Measurements from ENCODE around the gene GDF10. TPM values are rescaled to one million over a fixed set of nuclear protein-coding genes. Genes with fewer than 3 reads are reported as not detected.
A peak's percentile ranks its signal among the peaks of the same experiment; 100 is the strongest.

The GDF10 gene
- total RNA-seq, 1 donor from 2014 or later = 0.52 TPM

GRCh38 chr10:47294057-47294456 lies 5.9 kb upstream of the GDF10 start:
- DNase-seq (ENCODE audit: low spot score) = no peak

GRCh38 chr10:47294501-47294900 lies 5.5 kb upstream of the GDF10 start:
- no peak for DNase-seq (ENCODE audit: low spot score)

GRCh38 chr10:47295411-47295810 lies 4.6 kb upstream of the GDF10 start:
- DNase-seq (ENCODE audit: low spot score) = no peak

GRCh38 chr10:47296156-47296894 lies 3.7 kb upstream of the GDF10 start:
- DNase-seq (ENCODE audit: low spot score) = no peak

- DNase-seq (ENCODE audit: low spot score) = no peak
Observed at GRCh38 chr10:47296941-47297340, 3.1 kb upstream of the GDF10 start.

GRCh38 chr10:47297866-47298540 lies 2.0 kb upstream of the GDF10 start:
- DNase-seq (ENCODE audit: low spot score) = no peak

GRCh38 chr10:47298715-47299114 lies 1.3 kb upstream of the GDF10 start:
- no peak for DNase-seq (ENCODE audit: low spot score)

- no peak for DNase-seq (ENCODE audit: low spot score)
Observed at GRCh38 chr10:47300429-47300931, 483 bp downstream of the GDF10 start.

GRCh38 chr10:47301833-47302232 lies 1.8 kb downstream of the GDF10 start:
- DNase-seq (ENCODE audit: low spot score) = no peak

- DNase-seq (ENCODE audit: low spot score) = no peak
Observed at GRCh38 chr10:47303105-47303504, 3.1 kb downstream of the GDF10 start.

- no peak for DNase-seq (ENCODE audit: low spot score)
Observed at GRCh38 chr10:47303866-47304265, 3.9 kb downstream of the GDF10 start.

GRCh38 chr10:47305566-47305965 lies 5.6 kb downstream of the GDF10 start:
- no peak for DNase-seq (ENCODE audit: low spot score)

GRCh38 chr10:47306387-47307210 lies 6.6 kb downstream of the GDF10 start:
- DNase-seq (ENCODE audit: low spot score) = no peak

GRCh38 chr10:47307381-47307780 lies 7.4 kb downstream of the GDF10 start:
- DNase-seq (ENCODE audit: low spot score) = no peak

- no peak for DNase-seq (ENCODE audit: low spot score)
Observed at GRCh38 chr10:47308775-47309174, 8.8 kb downstream of the GDF10 start.

- DNase-seq (ENCODE audit: low spot score) = no peak
Observed at GRCh38 chr10:47309408-47310089, 9.6 kb downstream of the GDF10 start.

GRCh38 chr10:47310090-47310505 lies 10.1 kb downstream of the GDF10 start:
- no peak for DNase-seq (ENCODE audit: low spot score)

GRCh38 chr10:47311193-47311931 lies 11.4 kb downstream of the GDF10 start:
- DNase-seq (ENCODE audit: low spot score) = peak; percentile 59

- DNase-seq (ENCODE audit: low spot score) = peak; percentile 79
Observed at GRCh38 chr10:47311932-47312662, 12.1 kb downstream of the GDF10 start.

GRCh38 chr10:47312663-47312995 lies 12.6 kb downstream of the GDF10 start:
- no peak for DNase-seq (ENCODE audit: low spot score)

All from mucosa of gallbladder (tissue), 1 donor.